Measurements from ENCODE around the gene GNAQ. TPM values are rescaled to one million over a fixed set of nuclear protein-coding genes. Genes with fewer than 3 reads are reported as not detected.

GNAQ gene
- total RNA-seq, 2 donors from 2014 or later, result 15.8 to 22.1 TPM

GRCh38 chr9:77974434-77974833 is 57.2 kb downstream of the GNAQ start:
- Histone ChIP-seq H3K4me3 (no peak overlapping the region), H3K4me1 (peaks cover 18% of the 10 kb centered on the region), H3K9me3 (no peaks in the 10 kb centered on the region), H3K27ac (no peak overlapping the region), H3K27me3 (no peaks in the 10 kb centered on the region), H3K36me3 (replicated peaks in 1 of 2; ENCODE audit: insufficient read depth in 1 of 2, low read depth in 2 of 2) (no peaks in the 10 kb centered on the region)
- ATAC-seq (no peak), DNase-seq (no peak)
- intact Hi-C loops (cut with DNase I), result loop anchor here (10.0 kb wide), 1 partner anchor 60 kb away; the partner anchor contains the start of gene GNAQ
- TF ChIP-seq CTCF (IDR thresholded peaks at IDR 0.05) (no peak), POLR2A (IDR thresholded peaks at IDR 0.05) (no peak)
- WGBS, 2 donors, result 49 to 56% methylated on average over 2 of the region's 2 CpGs

- no peak for TF ChIP-seq CTCF (IDR thresholded peaks at IDR 0.05)
- no peak for TF ChIP-seq POLR2A (IDR thresholded peaks at IDR 0.05)
- Histone ChIP-seq H3K4me3 (no peak overlapping the region), H3K27ac (no peak overlapping the region), H3K27me3 (no peaks in the 10 kb centered on the region), H3K4me1 (no peaks in the 10 kb centered on the region), H3K36me3 (replicated peaks in 1 of 2; ENCODE audit: insufficient read depth in 1 of 2, low read depth in 2 of 2) (no peaks in the 10 kb centered on the region), H3K9me3 (no peaks in the 10 kb centered on the region)
- intact Hi-C loops (cut with DNase I), result no loop called here
- WGBS, 2 donors, result 92 to 95% methylated on average over 3 to 4 of the region's 4 CpGs
- DNase-seq, result no peak
- ATAC-seq, result no peak
Observed at GRCh38 chr9:77969083-77969482, 62.5 kb downstream of the GNAQ start.

- TF ChIP-seq POLR2A (IDR thresholded peaks at IDR 0.05), result no peak
- no peak for TF ChIP-seq CTCF (IDR thresholded peaks at IDR 0.05)
- intact Hi-C loops (cut with DNase I), result no loop called here
- ATAC-seq (no peak), DNase-seq (no peak)
- H3K27me3 ChIP-seq, result no peaks in the 10 kb centered on the region
- no peak overlapping the region for H3K4me3 ChIP-seq
- H3K4me1 ChIP-seq, result no peaks in the 10 kb centered on the region
- H3K36me3 ChIP-seq (replicated peaks in 1 of 2; ENCODE audit: insufficient read depth in 1 of 2, low read depth in 2 of 2), result no peaks in the 10 kb centered on the region
- H3K27ac ChIP-seq, result no peak overlapping the region
- 50 to 78% methylated on average over 3 of the region's 3 CpGs for WGBS, 2 donors
- no peaks in the 10 kb centered on the region for H3K9me3 ChIP-seq
Observed at GRCh38 chr9:77968506-77968905, 63.1 kb downstream of the GNAQ start.

GRCh38 chr9:77966718-77967117 is 64.9 kb downstream of the GNAQ start:
- DNase-seq (no peak), ATAC-seq (no peak)
- TF ChIP-seq POLR2A (IDR thresholded peaks at IDR 0.05), result no peak
- Histone ChIP-seq H3K4me1 (peaks cover 1% of the 10 kb centered on the region), H3K9me3 (no peaks in the 10 kb centered on the region), H3K27ac (no peak overlapping the region), H3K4me3 (no peak overlapping the region), H3K27me3 (no peaks in the 10 kb centered on the region), H3K36me3 (replicated peaks in 1 of 2; ENCODE audit: insufficient read depth in 1 of 2, low read depth in 2 of 2) (no peaks in the 10 kb centered on the region)
- 86 to 89% methylated on average over 8 of the region's 8 CpGs for WGBS, 2 donors
- intact Hi-C loops (cut with DNase I), result no loop called here

GRCh38 chr9:77965445-77966123 is 66.0 kb downstream of the GNAQ start:
- Histone ChIP-seq H3K36me3 (replicated peaks in 1 of 2; ENCODE audit: insufficient read depth in 1 of 2, low read depth in 2 of 2) (no peaks in the 10 kb centered on the region), H3K4me1 (peaks cover 12% of the 10 kb centered on the region), H3K27me3 (no peaks in the 10 kb centered on the region), H3K27ac (no peak overlapping the region), H3K9me3 (no peaks in the 10 kb centered on the region), H3K4me3 (no peak overlapping the region)
- DNase-seq (no peak), ATAC-seq (no peak)
- intact Hi-C loops (cut with DNase I), result no loop called here
- 36 to 41% methylated on average over 6 of the region's 6 CpGs for WGBS, 2 donors
- no peak for TF ChIP-seq CTCF (IDR thresholded peaks at IDR 0.05)
- TF ChIP-seq POLR2A (IDR thresholded peaks at IDR 0.05), result no peak

Measured in body of pancreas (tissue), 4 donors.